ENCODE measurements around the gene ENDOU. TPM values are rescaled to one million over a fixed set of nuclear protein-coding genes. Genes with fewer than 3 reads are reported as not detected.

ENDOU gene
- polyA plus RNA-seq, 2 of the 4 experiments (the other 2 are of a cell fraction): not detected

DNA sequence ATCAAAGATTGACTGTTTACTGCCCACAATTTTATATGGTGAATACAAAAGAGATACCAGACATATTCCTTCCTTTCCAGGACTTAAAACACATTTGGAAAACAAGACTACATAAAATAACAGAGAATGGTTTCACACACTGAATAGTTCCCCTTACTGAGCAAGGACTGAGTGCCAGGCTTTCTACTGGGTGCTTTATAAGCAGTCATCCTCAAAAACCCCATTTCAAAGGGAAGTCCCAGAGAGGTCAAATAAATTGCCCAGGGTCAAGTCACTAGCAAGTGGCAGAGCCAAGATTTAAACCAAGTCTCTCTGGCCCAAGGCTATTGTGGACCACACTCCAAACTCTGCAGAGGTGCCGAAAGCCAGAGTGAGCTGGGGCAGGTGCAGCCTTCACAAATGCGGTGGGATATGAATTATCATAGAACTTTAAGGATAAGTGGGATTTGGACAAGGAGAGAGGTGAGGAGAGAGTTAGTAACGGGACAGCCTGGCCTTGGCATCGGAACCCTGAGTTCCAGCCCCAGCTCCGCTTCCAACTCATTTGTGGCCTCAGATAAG lies 10.4 kb downstream of the ENDOU start:
- TF ChIP-seq, protein P1, sequence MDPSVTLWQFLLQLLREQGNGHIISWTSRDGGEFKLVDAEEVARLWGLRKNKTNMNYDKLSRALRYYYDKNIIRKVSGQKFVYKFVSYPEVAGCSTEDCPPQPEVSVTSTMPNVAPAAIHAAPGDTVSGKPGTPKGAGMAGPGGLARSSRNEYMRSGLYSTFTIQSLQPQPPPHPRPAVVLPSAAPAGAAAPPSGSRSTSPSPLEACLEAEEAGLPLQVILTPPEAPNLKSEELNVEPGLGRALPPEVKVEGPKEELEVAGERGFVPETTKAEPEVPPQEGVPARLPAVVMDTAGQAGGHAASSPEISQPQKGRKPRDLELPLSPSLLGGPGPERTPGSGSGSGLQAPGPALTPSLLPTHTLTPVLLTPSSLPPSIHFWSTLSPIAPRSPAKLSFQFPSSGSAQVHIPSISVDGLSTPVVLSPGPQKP (IDR thresholded peaks at IDR 0.05; ENCODE audit: low read depth, low read length): no peak
- no peak for TF ChIP-seq POLR2AphosphoS2 (conservative IDR thresholded peaks at IDR 0.05; ENCODE audit: low read length)
- TF ChIP-seq RARB (CRISPR knock-in tag; IDR thresholded peaks at IDR 0.05): no peak
- TF ChIP-seq ZNF302 (CRISPR knock-in tag; IDR thresholded peaks at IDR 0.05): no peak
- TF ChIP-seq, protein P2, sequence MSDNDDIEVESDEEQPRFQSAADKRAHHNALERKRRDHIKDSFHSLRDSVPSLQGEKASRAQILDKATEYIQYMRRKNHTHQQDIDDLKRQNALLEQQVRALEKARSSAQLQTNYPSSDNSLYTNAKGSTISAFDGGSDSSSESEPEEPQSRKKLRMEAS (IDR thresholded peaks at IDR 0.05): no peak
- TF ChIP-seq GATA3 (IDR thresholded peaks at IDR 0.05; ENCODE audit: borderline replicate concordance): no peak
- no peak for TF ChIP-seq BHLHE40 (IDR thresholded peaks at IDR 0.05; ENCODE audit: low read depth, low read length)
- no peak for TF ChIP-seq JUNB (IDR thresholded peaks at IDR 0.05)
- TF ChIP-seq FOSB (CRISPR knock-in tag; IDR thresholded peaks at IDR 0.05): no peak
- TF ChIP-seq CHD2 (IDR thresholded peaks at IDR 0.05; ENCODE audit: low read length, partially characterized antibody): no peak
- TF ChIP-seq, protein P3, sequence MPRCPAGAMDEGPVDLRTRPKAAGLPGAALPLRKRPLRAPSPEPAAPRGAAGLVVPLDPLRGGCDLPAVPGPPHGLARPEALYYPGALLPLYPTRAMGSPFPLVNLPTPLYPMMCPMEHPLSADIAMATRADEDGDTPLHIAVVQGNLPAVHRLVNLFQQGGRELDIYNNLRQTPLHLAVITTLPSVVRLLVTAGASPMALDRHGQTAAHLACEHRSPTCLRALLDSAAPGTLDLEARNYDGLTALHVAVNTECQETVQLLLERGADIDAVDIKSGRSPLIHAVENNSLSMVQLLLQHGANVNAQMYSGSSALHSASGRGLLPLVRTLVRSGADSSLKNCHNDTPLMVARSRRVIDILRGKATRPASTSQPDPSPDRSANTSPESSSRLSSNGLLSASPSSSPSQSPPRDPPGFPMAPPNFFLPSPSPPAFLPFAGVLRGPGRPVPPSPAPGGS (IDR thresholded peaks at IDR 0.05): no peak
- no peak for TF ChIP-seq MAFK (IDR thresholded peaks at IDR 0.05; ENCODE audit: partially characterized antibody)
- TF ChIP-seq TFCP2L1 (CRISPR knock-in tag; IDR thresholded peaks at IDR 0.05): no peak
- no peak for TF ChIP-seq EHMT2 (IDR thresholded peaks at IDR 0.05; ENCODE audit: low read depth)
- TF ChIP-seq EHF (CRISPR knock-in tag; IDR thresholded peaks at IDR 0.05): no peak
- Histone ChIP-seq H3K4me2 (no peak overlapping the region), H3K4me3 (no peak overlapping the region), H3K4me1 (peaks cover 9% of the 10 kb centered on the region), H3K9me3 (no peaks in the 10 kb centered on the region), H3K27ac (no peak overlapping the region)
- FAIRE-seq: no peak
- ChIA-PET POLR2A (no interaction called here), CTCF (interaction anchor here (0.7 to 17.4 kb wide), 40 partner anchors 8 to 907 kb away, joined by 3 to 343 read pairs (median 4); partner anchors contain the start of genes ASB8, ENDOU, RAPGEF3 and RPAP3)
- no peak for DNase-seq (ENCODE audit: low read depth in 1 of 2, low spot score in 1 of 2)
- peak in 1 of 2 experiments; percentile 3; a peak in 1 of 6 replicates for ATAC-seq
- 32% methylated on average over 5 of the region's 5 CpGs for WGBS (ENCODE audit: missing lambda C conversion rate)

DNA sequence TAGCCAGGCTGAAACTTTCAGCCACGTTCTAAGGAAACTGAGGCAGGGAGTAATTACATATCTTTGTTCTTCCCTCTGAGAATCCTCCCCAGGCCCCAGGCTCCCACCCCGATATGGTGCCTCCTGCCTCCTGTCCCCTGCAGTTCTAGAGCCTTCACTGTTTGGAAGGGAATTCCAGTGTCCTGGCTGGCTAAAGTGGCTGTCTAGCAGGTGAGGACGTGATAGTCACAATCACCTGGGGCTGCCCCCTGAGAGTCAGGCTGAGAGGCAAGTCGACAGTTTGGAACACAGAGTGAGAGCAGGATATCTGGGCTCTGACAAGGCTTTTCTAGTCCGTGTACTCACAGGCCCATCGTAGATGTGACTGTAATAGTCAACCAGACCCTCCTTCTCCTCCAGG lies 13.1 kb downstream of the ENDOU start:
- no peak for ATAC-seq
- TF ChIP-seq KDM5A (IDR thresholded peaks at IDR 0.05): no peak
- TF ChIP-seq, protein P3 (IDR thresholded peaks at IDR 0.05): no peak
- TF ChIP-seq, protein P4, sequence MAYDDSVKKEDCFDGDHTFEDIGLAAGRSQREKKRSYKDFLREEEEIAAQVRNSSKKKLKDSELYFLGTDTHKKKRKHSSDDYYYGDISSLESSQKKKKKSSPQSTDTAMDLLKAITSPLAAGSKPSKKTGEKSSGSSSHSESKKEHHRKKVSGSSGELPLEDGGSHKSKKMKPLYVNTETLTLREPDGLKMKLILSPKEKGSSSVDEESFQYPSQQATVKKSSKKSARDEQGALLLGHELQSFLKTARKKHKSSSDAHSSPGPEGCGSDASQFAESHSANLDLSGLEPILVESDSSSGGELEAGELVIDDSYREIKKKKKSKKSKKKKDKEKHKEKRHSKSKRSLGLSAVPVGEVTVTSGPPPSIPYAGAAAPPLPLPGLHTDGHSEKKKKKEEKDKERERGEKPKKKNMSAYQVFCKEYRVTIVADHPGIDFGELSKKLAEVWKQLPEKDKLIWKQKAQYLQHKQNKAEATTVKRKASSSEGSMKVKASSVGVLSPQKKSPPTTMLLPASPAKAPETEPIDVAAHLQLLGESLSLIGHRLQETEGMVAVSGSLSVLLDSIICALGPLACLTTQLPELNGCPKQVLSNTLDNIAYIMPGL (CRISPR knock-in tag; IDR thresholded peaks at IDR 0.05; ENCODE audit: borderline replicate concordance): no peak
- FAIRE-seq: no peak
- WGBS (ENCODE audit: missing lambda C conversion rate): 73% methylated on average over 6 of the region's 6 CpGs
- no peaks in the 10 kb centered on the region for H3K9me3 ChIP-seq
- DNase-seq (ENCODE audit: low read depth in 1 of 2, low spot score in 1 of 2): no peak
- no peak overlapping the region for H3K4me3 ChIP-seq
- no peak overlapping the region for H3K4me2 ChIP-seq
- peaks cover 4% of the 10 kb centered on the region; the same call in 2 of the 3 replicates for H3K4me1 ChIP-seq
- H3K27ac ChIP-seq: no peak overlapping the region
- CTCF ChIA-PET: interaction anchor here (1.4 to 17.4 kb wide), 5 partner anchors 21 to 126 kb away, joined by 3 to 343 read pairs (median 320); partner anchors contain the start of genes ENDOU, RAPGEF3 and SLC48A1
- POLR2A ChIA-PET: no interaction called here

DNA sequence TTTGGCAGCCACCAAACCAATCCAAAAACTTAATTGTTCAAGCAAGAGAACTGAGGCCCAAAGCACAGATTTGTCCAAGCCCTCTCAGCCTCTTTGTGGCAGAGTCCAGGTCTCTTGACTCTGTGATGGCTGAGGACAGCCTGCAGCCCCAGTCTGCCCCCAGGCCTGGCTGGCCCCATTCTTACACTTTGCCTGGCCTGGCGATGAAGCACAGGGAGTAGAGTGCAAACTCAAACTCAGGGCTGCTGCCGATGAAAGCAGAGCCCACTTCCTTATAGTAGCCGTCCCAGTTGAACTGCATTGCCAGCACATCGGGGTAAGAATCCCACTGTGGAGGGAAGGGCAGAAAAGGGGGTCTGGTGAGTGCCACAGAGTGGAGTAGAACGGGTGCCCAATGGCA lies 13.8 kb downstream of the ENDOU start:
- no peak for ATAC-seq
- Histone ChIP-seq H3K4me2 (no peak overlapping the region), H3K9me3 (no peaks in the 10 kb centered on the region), H3K27ac (no peak overlapping the region), H3K4me3 (no peak overlapping the region), H3K4me1 (peaks cover 7% of the 10 kb centered on the region; the same call in 2 of the 3 replicates)
- ChIA-PET CTCF (interaction anchor here (9.2 to 17.4 kb wide), 4 partner anchors 22 to 127 kb away, joined by 87 to 343 read pairs (median 328); partner anchors contain the start of genes ENDOU, RAPGEF3 and SLC48A1), POLR2A (no interaction called here)
- WGBS (ENCODE audit: missing lambda C conversion rate): 75% methylated on average over 5 of the region's 5 CpGs
- DNase-seq (ENCODE audit: low read depth in 1 of 2, low spot score in 1 of 2): no peak
- no peak for FAIRE-seq
- TF ChIP-seq, protein P5, sequence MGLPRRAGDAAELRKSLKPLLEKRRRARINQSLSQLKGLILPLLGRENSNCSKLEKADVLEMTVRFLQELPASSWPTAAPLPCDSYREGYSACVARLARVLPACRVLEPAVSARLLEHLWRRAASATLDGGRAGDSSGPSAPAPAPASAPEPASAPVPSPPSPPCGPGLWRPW (IDR thresholded peaks at IDR 0.05): no peak
- no peak for TF ChIP-seq POLR2A (IDR thresholded peaks at IDR 0.05; ENCODE audit: low read length)
- no peak for TF ChIP-seq ZNF302 (CRISPR knock-in tag; IDR thresholded peaks at IDR 0.05)
- TF ChIP-seq EP300 (IDR thresholded peaks at IDR 0.05): no peak
- TF ChIP-seq EHMT2 (IDR thresholded peaks at IDR 0.05; ENCODE audit: low read depth): no peak
- no peak for TF ChIP-seq MAFK (IDR thresholded peaks at IDR 0.05; ENCODE audit: partially characterized antibody)
- TF ChIP-seq, protein P6, sequence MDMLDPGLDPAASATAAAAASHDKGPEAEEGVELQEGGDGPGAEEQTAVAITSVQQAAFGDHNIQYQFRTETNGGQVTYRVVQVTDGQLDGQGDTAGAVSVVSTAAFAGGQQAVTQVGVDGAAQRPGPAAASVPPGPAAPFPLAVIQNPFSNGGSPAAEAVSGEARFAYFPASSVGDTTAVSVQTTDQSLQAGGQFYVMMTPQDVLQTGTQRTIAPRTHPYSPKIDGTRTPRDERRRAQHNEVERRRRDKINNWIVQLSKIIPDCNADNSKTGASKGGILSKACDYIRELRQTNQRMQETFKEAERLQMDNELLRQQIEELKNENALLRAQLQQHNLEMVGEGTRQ (IDR thresholded peaks at IDR 0.05): no peak
- TF ChIP-seq HOXB13 (CRISPR knock-in tag; IDR thresholded peaks at IDR 0.05; ENCODE audit: low read depth): no peak
- TF ChIP-seq HOXB5 (CRISPR knock-in tag; IDR thresholded peaks at IDR 0.05): no peak
- no peak for TF ChIP-seq MYC (IDR thresholded peaks at IDR 0.05; ENCODE audit: borderline replicate concordance, low read length)
- no peak for TF ChIP-seq JUNB (IDR thresholded peaks at IDR 0.05)
- no peak for TF ChIP-seq NR3C1 (IDR thresholded peaks at IDR 0.05)
- TF ChIP-seq FOSB (CRISPR knock-in tag; IDR thresholded peaks at IDR 0.05): no peak
- no peak for TF ChIP-seq POLR2AphosphoS2 (conservative IDR thresholded peaks at IDR 0.05; ENCODE audit: low read length)

Data from A549 (cell line).